Neural cell (in vitro differentiated cells): ENCODE results near the gene GRIK2.

Experiments used
- EP300 ChIP-seq: fragments of 450-650 bp; conservative IDR thresholded peaks from 2 replicates; pipeline ENCODE4 v1.6.1; 2014; ENCODE audit warnings: antibody characterized with exemption, mild to moderate bottlenecking, moderate library complexity; ENCODE audit not compliant: poor library complexity, severe bottlenecking
- EZH2 ChIP-seq: fragments of 200-600, 300-800 bp; shearing (Covaris generic), sonication (generic); IDR thresholded peaks from 2 replicates; pipeline ENCODE4 v1.6.1; 2014; ENCODE audit warnings: antibody characterized with exemption, low read length, borderline replicate concordance, mild to moderate bottlenecking; ENCODE audit not compliant: insufficient read depth, poor library complexity, severe bottlenecking
- POLR2AphosphoS5 ChIP-seq: IDR thresholded peaks from 2 replicates; pipeline ENCODE4 v1.6.1; 2012
- RAD21 ChIP-seq: fragments of 450-650 bp; conservative IDR thresholded peaks from 2 replicates; pipeline ENCODE4 v1.6.1; 2014; ENCODE audit warnings: antibody characterized with exemption, mild to moderate bottlenecking, moderate library complexity
- SMC3 ChIP-seq: fragments of 450-650 bp; conservative IDR thresholded peaks from 2 replicates; pipeline ENCODE4 v1.6.1; 2014; ENCODE audit warnings: antibody characterized with exemption, mild to moderate bottlenecking, moderate library complexity; ENCODE audit not compliant: poor library complexity
- TAF1 ChIP-seq: IDR thresholded peaks from 2 replicates; pipeline ENCODE4 v1.6.1; 2012; ENCODE audit warnings: low read depth
- TF ChIP-seq, protein P1 (sequence below): fragments of 450-650 bp; IDR thresholded peaks from 2 replicates; pipeline ENCODE4 v1.5.1; 2014; ENCODE audit warnings: antibody characterized with exemption, mild to moderate bottlenecking, moderate library complexity; ENCODE audit not compliant: poor library complexity, severe bottlenecking
- TF ChIP-seq, protein P2 (sequence below): IDR thresholded peaks from 2 replicates; pipeline ENCODE4 v1.6.1; 2012; ENCODE audit warnings: borderline replicate concordance

DNA sequence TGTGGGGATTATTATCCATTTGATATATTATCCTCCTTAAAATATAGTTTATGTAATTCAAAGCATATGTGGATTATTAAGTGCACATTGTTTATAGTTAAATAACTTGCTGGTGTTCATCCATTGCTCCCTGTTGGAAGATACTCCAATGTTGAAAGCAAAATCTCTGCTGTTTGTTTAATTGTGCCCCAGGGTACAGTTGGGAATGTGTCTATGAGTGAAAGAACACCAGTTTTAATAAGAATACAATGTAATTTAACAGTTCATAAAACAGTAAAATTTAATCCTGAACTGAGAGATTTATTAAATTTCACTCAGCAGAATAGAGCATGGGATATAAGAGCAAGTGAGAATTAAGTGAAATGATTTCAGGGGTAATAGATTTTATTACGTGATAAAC, 364.9 kb downstream of the GRIK2 start:
- TF ChIP-seq RAD21 = no peak
- TF ChIP-seq EZH2 = no peak
- TF ChIP-seq, protein P1, sequence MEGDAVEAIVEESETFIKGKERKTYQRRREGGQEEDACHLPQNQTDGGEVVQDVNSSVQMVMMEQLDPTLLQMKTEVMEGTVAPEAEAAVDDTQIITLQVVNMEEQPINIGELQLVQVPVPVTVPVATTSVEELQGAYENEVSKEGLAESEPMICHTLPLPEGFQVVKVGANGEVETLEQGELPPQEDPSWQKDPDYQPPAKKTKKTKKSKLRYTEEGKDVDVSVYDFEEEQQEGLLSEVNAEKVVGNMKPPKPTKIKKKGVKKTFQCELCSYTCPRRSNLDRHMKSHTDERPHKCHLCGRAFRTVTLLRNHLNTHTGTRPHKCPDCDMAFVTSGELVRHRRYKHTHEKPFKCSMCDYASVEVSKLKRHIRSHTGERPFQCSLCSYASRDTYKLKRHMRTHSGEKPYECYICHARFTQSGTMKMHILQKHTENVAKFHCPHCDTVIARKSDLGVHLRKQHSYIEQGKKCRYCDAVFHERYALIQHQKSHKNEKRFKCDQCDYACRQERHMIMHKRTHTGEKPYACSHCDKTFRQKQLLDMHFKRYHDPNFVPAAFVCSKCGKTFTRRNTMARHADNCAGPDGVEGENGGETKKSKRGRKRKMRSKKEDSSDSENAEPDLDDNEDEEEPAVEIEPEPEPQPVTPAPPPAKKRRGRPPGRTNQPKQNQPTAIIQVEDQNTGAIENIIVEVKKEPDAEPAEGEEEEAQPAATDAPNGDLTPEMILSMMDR = no peak
- TF ChIP-seq EP300 = no peak
- TF ChIP-seq POLR2AphosphoS5 = no peak
- TF ChIP-seq SMC3 = no peak
- TF ChIP-seq, protein P2, sequence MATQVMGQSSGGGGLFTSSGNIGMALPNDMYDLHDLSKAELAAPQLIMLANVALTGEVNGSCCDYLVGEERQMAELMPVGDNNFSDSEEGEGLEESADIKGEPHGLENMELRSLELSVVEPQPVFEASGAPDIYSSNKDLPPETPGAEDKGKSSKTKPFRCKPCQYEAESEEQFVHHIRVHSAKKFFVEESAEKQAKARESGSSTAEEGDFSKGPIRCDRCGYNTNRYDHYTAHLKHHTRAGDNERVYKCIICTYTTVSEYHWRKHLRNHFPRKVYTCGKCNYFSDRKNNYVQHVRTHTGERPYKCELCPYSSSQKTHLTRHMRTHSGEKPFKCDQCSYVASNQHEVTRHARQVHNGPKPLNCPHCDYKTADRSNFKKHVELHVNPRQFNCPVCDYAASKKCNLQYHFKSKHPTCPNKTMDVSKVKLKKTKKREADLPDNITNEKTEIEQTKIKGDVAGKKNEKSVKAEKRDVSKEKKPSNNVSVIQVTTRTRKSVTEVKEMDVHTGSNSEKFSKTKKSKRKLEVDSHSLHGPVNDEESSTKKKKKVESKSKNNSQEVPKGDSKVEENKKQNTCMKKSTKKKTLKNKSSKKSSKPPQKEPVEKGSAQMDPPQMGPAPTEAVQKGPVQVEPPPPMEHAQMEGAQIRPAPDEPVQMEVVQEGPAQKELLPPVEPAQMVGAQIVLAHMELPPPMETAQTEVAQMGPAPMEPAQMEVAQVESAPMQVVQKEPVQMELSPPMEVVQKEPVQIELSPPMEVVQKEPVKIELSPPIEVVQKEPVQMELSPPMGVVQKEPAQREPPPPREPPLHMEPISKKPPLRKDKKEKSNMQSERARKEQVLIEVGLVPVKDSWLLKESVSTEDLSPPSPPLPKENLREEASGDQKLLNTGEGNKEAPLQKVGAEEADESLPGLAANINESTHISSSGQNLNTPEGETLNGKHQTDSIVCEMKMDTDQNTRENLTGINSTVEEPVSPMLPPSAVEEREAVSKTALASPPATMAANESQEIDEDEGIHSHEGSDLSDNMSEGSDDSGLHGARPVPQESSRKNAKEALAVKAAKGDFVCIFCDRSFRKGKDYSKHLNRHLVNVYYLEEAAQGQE = no peak
- TF ChIP-seq TAF1 = no peak
